Adipose tissue (tissue), 3 donors: ENCODE results near the gene VDAC1. TPM values are rescaled to one million over a fixed set of nuclear protein-coding genes. Genes with fewer than 3 reads are reported as not detected.

Experiments used
- H3K27ac ChIP-seq: one replicate; pipeline ENCODE4 v1.5.1; 2013; ENCODE audit warnings: low read depth, low read length
- WGBS, 3 donors: extraction: QIAGEN DNeasy Blood & Tissue Kit; methylation state at CpG; one replicate each; pipeline ENCODE4 v1.1.7; 2013; 5-methylcytosine and 5-hydroxymethylcytosine counted together
- polyA plus RNA-seq, 3 donors: library from polyadenylated mRNA; stranded (reverse); fragments of 200-250 nt; gene quantifications; one replicate each; pipeline ENCODE4 v1.2.3, GENCODE V29; 2013
- donor health status: healthy with polysubstance abuse.
- donor health status: Bipolar disorder and iron deficiency.
- donor health status: healthy.

The VDAC1 gene
- polyA plus RNA-seq, 3 donors, result 69.3 to 134 (median 121) TPM

GRCh38 chr5:133935667-133935940 lies 69.2 kb downstream of the VDAC1 start:
- no peak overlapping the region for H3K27ac ChIP-seq
- 89 to 94% (median 89%) methylated on average over 5 of the region's 5 CpGs for WGBS, 3 donors

- WGBS, 3 donors, result 81 to 84% (median 83%) methylated on average over 5 of the region's 5 CpGs
- H3K27ac ChIP-seq, result no peak overlapping the region
Measured at GRCh38 chr5:133934822-133935666, 69.7 kb downstream of the VDAC1 start.

GRCh38 chr5:133934311-133934710 lies 70.5 kb downstream of the VDAC1 start:
- WGBS, 3 donors, result 76 to 81% (median 78%) methylated on average over 5 of the region's 5 CpGs
- no peak overlapping the region for H3K27ac ChIP-seq

- no peak overlapping the region for H3K27ac ChIP-seq
- WGBS, 3 donors, result 82 to 84% (median 84%) methylated on average over 12 of the region's 12 CpGs
Measured at GRCh38 chr5:133933670-133934295, 71.0 kb downstream of the VDAC1 start.

- no peak overlapping the region for H3K27ac ChIP-seq
- WGBS, 3 donors, result 55 to 73% (median 70%) methylated on average over 3 of the region's 3 CpGs
Measured at GRCh38 chr5:133933169-133933509, 71.6 kb downstream of the VDAC1 start.

GRCh38 chr5:133932441-133933168 lies 72.2 kb downstream of the VDAC1 start:
- WGBS, 3 donors, result 66 to 78% (median 72%) methylated on average over 13 of the region's 13 CpGs
- H3K27ac ChIP-seq, result no peak overlapping the region

GRCh38 chr5:133931546-133931945 lies 73.2 kb downstream of the VDAC1 start:
- H3K27ac ChIP-seq, result no peak overlapping the region
- WGBS, 3 donors, result 94 to 96% (median 96%) methylated on average over 5 of the region's 5 CpGs

- 29 to 62% (median 36%) methylated on average over 3 of the region's 3 CpGs for WGBS, 3 donors
Measured at GRCh38 chr5:133930813-133931090, 74.0 kb downstream of the VDAC1 start.

GRCh38 chr5:133930061-133930812 lies 74.5 kb downstream of the VDAC1 start:
- no peak overlapping the region for H3K27ac ChIP-seq
- WGBS, 3 donors, result 49 to 83% (median 51%) methylated on average over 16 of the region's 16 CpGs

More at GRCh38 chr5:133930813-133931090, 74.0 kb downstream of the VDAC1 start:
- H3K27ac ChIP-seq, result no peak overlapping the region

GRCh38 chr5:133928587-133929393 lies 76.0 kb downstream of the VDAC1 start:
- H3K27ac ChIP-seq, result no peak overlapping the region
- 72 to 80% (median 75%) methylated on average over 9 of the region's 9 CpGs for WGBS, 3 donors

- WGBS, 3 donors, result 74 to 81% (median 74%) methylated on average over 13 of the region's 13 CpGs
- H3K27ac ChIP-seq, result no peak overlapping the region
Measured at GRCh38 chr5:133927300-133928180, 77.2 kb downstream of the VDAC1 start.

- WGBS, 3 donors, result 61 to 87% (median 87%) methylated on average over 17 of the region's 17 CpGs
- H3K27ac ChIP-seq, result no peak overlapping the region
Measured at GRCh38 chr5:133926489-133927299, 78.1 kb downstream of the VDAC1 start.

GRCh38 chr5:133925866-133926488 lies 78.8 kb downstream of the VDAC1 start:
- 91 to 95% (median 92%) methylated on average over 12 of the region's 12 CpGs for WGBS, 3 donors
- no peak overlapping the region for H3K27ac ChIP-seq

- 73 to 87% (median 86%) methylated on average over 3 of the region's 3 CpGs for WGBS, 3 donors
- H3K27ac ChIP-seq, result no peak overlapping the region
Measured at GRCh38 chr5:133925269-133925668, 79.5 kb downstream of the VDAC1 start.

GRCh38 chr5:133924221-133924920 lies 80.4 kb downstream of the VDAC1 start:
- 41 to 76% (median 50%) methylated on average over 5 of the region's 5 CpGs for WGBS, 3 donors
- no peak overlapping the region for H3K27ac ChIP-seq

- WGBS, 3 donors, result 59 to 67% (median 66%) methylated on average over 5 of the region's 5 CpGs
- H3K27ac ChIP-seq, result no peak overlapping the region
Measured at GRCh38 chr5:133921979-133922378, 82.8 kb downstream of the VDAC1 start.
